ENCODE results near the gene EGF. TPM values are rescaled to one million over a fixed set of nuclear protein-coding genes. Genes with fewer than 3 reads are reported as not detected.
"Not testable (repeated sequence)": the region's sequence is repeated elsewhere in the genome, so short reads cannot be mapped to it uniquely, and the experiment has no call there.

Gene EGF
- total RNA-seq, 1 donor from 2014 or later: 6.6 TPM

GRCh38 chr4:109930464-109930863 lies 17.8 kb downstream of the EGF start:
- H3K4me3 ChIP-seq: no peak overlapping the region
- Mint-ChIP-seq H3K9me3 (peaks cover 8% of the 10 kb centered on the region), H3K4me1 (peaks cover 15% of the 10 kb centered on the region), H3K36me3 (peaks cover 6% of the 10 kb centered on the region), H3K27me3 (ENCODE audit: insufficient read depth, low read depth) (no peaks in the 10 kb centered on the region), H3K27ac (no peak overlapping the region), H3K4me3 (no peak overlapping the region)
- no peak overlapping the region for H2AFZ ChIP-seq (replicated peaks)
- H3K4me1 ChIP-seq: peaks cover 10% of the 10 kb centered on the region
- no peaks in the 10 kb centered on the region for H4K20me1 ChIP-seq (ENCODE audit: low read depth)
- H3K36me3 ChIP-seq: no peaks in the 10 kb centered on the region
- H3K79me2 ChIP-seq (ENCODE audit: low read depth): no peaks in the 10 kb centered on the region
- H3K27me3 ChIP-seq: no peaks in the 10 kb centered on the region
- H3K9ac ChIP-seq: no peak overlapping the region
- TF ChIP-seq CTCF (IDR thresholded peaks at IDR 0.05) (no peak), EZH2phosphoT487 (IDR thresholded peaks at IDR 0.05) (no peak), EZH2 (IDR thresholded peaks at IDR 0.05) (no peak)
- no peak for DNase-seq (ENCODE audit: low spot score)
- no peak overlapping the region for H3K27ac ChIP-seq
- peaks cover 6% of the 10 kb centered on the region for H3F3A ChIP-seq (ENCODE audit: low read depth)
- no peaks in the 10 kb centered on the region for H3K9me3 ChIP-seq (ENCODE audit: low read depth)
- H3K4me2 ChIP-seq: no peak overlapping the region

- Mint-ChIP-seq H3K9me3 (peaks cover 12% of the 10 kb centered on the region), H3K36me3 (peaks cover 5% of the 10 kb centered on the region), H3K27ac (no peak overlapping the region), H3K4me3 (no peak overlapping the region), H3K4me1 (peaks cover 15% of the 10 kb centered on the region), H3K27me3 (ENCODE audit: insufficient read depth, low read depth) (no peaks in the 10 kb centered on the region)
- Histone ChIP-seq H3K79me2 (ENCODE audit: low read depth) (no peaks in the 10 kb centered on the region), H4K20me1 (ENCODE audit: low read depth) (no peaks in the 10 kb centered on the region), H2AFZ (replicated peaks) (no peak overlapping the region), H3K27me3 (no peaks in the 10 kb centered on the region), H3K4me2 (no peak overlapping the region), H3K27ac (no peak overlapping the region), H3K4me1 (peaks cover 10% of the 10 kb centered on the region), H3K4me3 (no peak overlapping the region), H3K36me3 (no peaks in the 10 kb centered on the region), H3K9ac (no peak overlapping the region), H3F3A (ENCODE audit: low read depth) (peaks cover 6% of the 10 kb centered on the region), H3K9me3 (ENCODE audit: low read depth) (no peaks in the 10 kb centered on the region)
- TF ChIP-seq EZH2phosphoT487 (IDR thresholded peaks at IDR 0.05) (no peak), EZH2 (IDR thresholded peaks at IDR 0.05) (no peak)
- no peak for DNase-seq (ENCODE audit: low spot score)
Measured at GRCh38 chr4:109930872-109931271, 18.2 kb downstream of the EGF start.

- Mint-ChIP-seq H3K36me3 (peaks cover 5% of the 10 kb centered on the region), H3K27ac (no peak overlapping the region), H3K9me3 (peaks cover 15% of the 10 kb centered on the region), H3K27me3 (ENCODE audit: insufficient read depth, low read depth) (no peaks in the 10 kb centered on the region), H3K4me1 (peaks cover 15% of the 10 kb centered on the region), H3K4me3 (no peak overlapping the region)
- no peak overlapping the region for H3K4me2 ChIP-seq
- H3F3A ChIP-seq (ENCODE audit: low read depth): peaks cover 6% of the 10 kb centered on the region
- H3K27ac ChIP-seq: no peak overlapping the region
- TF ChIP-seq EZH2phosphoT487 (IDR thresholded peaks at IDR 0.05): no peak
- no peak for TF ChIP-seq EZH2 (IDR thresholded peaks at IDR 0.05)
- no peak for TF ChIP-seq CTCF (IDR thresholded peaks at IDR 0.05)
- no peak overlapping the region for H3K9ac ChIP-seq
- H3K4me3 ChIP-seq: no peak overlapping the region
- no peaks in the 10 kb centered on the region for H4K20me1 ChIP-seq (ENCODE audit: low read depth)
- no peaks in the 10 kb centered on the region for H3K27me3 ChIP-seq
- H3K9me3 ChIP-seq (ENCODE audit: low read depth): no peaks in the 10 kb centered on the region
- DNase-seq (ENCODE audit: low spot score): no peak
- no peaks in the 10 kb centered on the region for H3K79me2 ChIP-seq (ENCODE audit: low read depth)
- no peak overlapping the region for H2AFZ ChIP-seq (replicated peaks)
- no peaks in the 10 kb centered on the region for H3K36me3 ChIP-seq
- H3K4me1 ChIP-seq: peaks cover 10% of the 10 kb centered on the region
Measured at GRCh38 chr4:109931318-109931717, 18.6 kb downstream of the EGF start.

- DNase-seq (ENCODE audit: low spot score); H3F3A ChIP-seq (ENCODE audit: low read depth); H3K27me3 Mint-ChIP-seq (ENCODE audit: insufficient read depth, low read depth); H3K27ac ChIP-seq; H3K27me3 ChIP-seq; H3K4me3 Mint-ChIP-seq; H3K79me2 ChIP-seq (ENCODE audit: low read depth); H3K27ac Mint-ChIP-seq; H3K4me1 Mint-ChIP-seq; H3K36me3 Mint-ChIP-seq; H3K36me3 ChIP-seq; H3K4me1 ChIP-seq; H3K4me3 ChIP-seq; H4K20me1 ChIP-seq (ENCODE audit: low read depth); H3K9ac ChIP-seq; H3K9me3 ChIP-seq (ENCODE audit: low read depth); H3K4me2 ChIP-seq; H2AFZ ChIP-seq (replicated peaks): not testable (repeated sequence)
- peaks cover 30% of the 10 kb centered on the region for H3K9me3 Mint-ChIP-seq
Measured at GRCh38 chr4:109937352-109937751, 24.7 kb downstream of the EGF start.

All from neural progenitor cell (in vitro differentiated cells).